ENCODE results near the gene SIGLEC10. TPM values are rescaled to one million over a fixed set of nuclear protein-coding genes. Genes with fewer than 3 reads are reported as not detected.

Gene SIGLEC10
- total and polyA plus RNA-seq, 9 of the 15 experiments (the other 6 are each of a cell fraction or from before 2014, with no cell fraction given): 0.10 to 1.8 (median 0.82) TPM

- TF ChIP-seq ZMIZ1 (IDR thresholded peaks at IDR 0.05; ENCODE audit: low read depth in 2 of 2, low read length in 2 of 2) (no peak), E2F1 (CRISPR knock-in tag; IDR thresholded peaks at IDR 0.05) (no peak), ETV6 (IDR thresholded peaks at IDR 0.05; ENCODE audit: borderline replicate concordance in 1 of 2, low read depth in 2 of 2, low read length in 1 of 2) (no peak), ETV6 (CRISPR knock-in tag; IDR thresholded peaks at IDR 0.05; ENCODE audit: borderline replicate concordance) (no peak), ZNF766 (CRISPR knock-in tag; conservative IDR thresholded peaks at IDR 0.05) (peak; percentile 48; the same call in 1 of the 2 replicates), ZNF143 (CRISPR knock-in tag; IDR thresholded peaks at IDR 0.05) (no peak), CREM (IDR thresholded peaks at IDR 0.05; ENCODE audit: low read depth) (no peak), NFE2 (IDR thresholded peaks at IDR 0.05; ENCODE audit: low read depth) (peak; percentile 93), ELF1 (tag; IDR thresholded peaks at IDR 0.05) (no peak), ETV5 (CRISPR knock-in tag; IDR thresholded peaks at IDR 0.05; ENCODE audit: low read depth) (no peak), NUFIP1 (IDR thresholded peaks at IDR 0.05; ENCODE audit: partially characterized antibody) (no peak), ASH1L (IDR thresholded peaks at IDR 0.05; ENCODE audit: borderline replicate concordance, low read depth, partially characterized antibody) (no peak), NCOA2 (IDR thresholded peaks at IDR 0.05; ENCODE audit: partially characterized antibody in 2 of 2) (no peak), TBP (optimal IDR thresholded peaks at IDR 0.05; ENCODE audit: low read depth, low read length) (peak; percentile 15), STAG1 (CRISPR knock-in tag; IDR thresholded peaks at IDR 0.05; ENCODE audit: borderline replicate concordance) (no peak)
Observed at GRCh38 chr19:51440846-51441409, 23.5 kb upstream of the SIGLEC10 start (continued).

Data from K562 (cell line).